ENCODE results near the gene EVX2. TPM values are rescaled to one million over a fixed set of nuclear protein-coding genes. Genes with fewer than 3 reads are reported as not detected.

Gene EVX2
- total RNA-seq, 4 donors from 2014 or later = 0.28 TPM; not detected in 3

DNA sequence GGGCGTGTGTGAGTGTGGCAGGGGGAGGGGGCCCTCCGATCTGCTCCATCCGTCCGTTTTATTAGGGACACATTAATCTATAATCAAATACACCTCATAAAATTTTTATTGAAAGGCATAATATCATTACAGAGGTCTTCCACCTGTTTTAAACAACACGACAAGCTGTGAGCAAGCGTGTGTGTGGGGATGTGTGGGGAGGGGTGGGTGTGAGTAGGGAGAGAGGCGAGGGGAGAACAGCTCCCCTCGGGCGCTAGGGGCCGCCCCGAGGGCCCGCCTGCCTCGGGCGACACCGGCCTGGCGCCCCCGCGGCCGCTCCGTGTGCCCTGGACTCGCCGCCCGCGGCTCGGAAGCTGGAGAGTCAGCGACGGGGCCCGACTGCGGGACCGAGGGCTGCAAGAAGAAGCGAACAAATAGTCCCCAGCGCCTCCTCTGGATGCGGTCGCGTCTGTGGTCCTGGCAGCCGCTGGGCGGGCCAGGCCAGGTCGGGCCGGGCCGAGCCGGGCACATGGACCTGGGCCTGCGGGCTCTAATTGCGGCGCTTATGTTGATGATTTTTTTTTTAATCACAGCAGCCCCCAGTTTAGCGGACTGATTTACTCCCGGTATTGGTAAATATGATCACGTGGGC lies 38.4 kb upstream of the EVX2 start:
- no peak for DNase-seq
- Histone ChIP-seq H3K27ac (peak overlapping the region; percentile 98 to 99), H3K4me3 (peak overlapping the region; percentile 51 to 78), H3K36me3 (no peaks in the 10 kb centered on the region), H3K4me1 (no peaks in the 10 kb centered on the region), H3K9me3 (no peaks in the 10 kb centered on the region), H3K27me3 (no peaks in the 10 kb centered on the region)
- TF ChIP-seq POLR2A (IDR thresholded peaks at IDR 0.05) = no peak
- TF ChIP-seq, protein P1, sequence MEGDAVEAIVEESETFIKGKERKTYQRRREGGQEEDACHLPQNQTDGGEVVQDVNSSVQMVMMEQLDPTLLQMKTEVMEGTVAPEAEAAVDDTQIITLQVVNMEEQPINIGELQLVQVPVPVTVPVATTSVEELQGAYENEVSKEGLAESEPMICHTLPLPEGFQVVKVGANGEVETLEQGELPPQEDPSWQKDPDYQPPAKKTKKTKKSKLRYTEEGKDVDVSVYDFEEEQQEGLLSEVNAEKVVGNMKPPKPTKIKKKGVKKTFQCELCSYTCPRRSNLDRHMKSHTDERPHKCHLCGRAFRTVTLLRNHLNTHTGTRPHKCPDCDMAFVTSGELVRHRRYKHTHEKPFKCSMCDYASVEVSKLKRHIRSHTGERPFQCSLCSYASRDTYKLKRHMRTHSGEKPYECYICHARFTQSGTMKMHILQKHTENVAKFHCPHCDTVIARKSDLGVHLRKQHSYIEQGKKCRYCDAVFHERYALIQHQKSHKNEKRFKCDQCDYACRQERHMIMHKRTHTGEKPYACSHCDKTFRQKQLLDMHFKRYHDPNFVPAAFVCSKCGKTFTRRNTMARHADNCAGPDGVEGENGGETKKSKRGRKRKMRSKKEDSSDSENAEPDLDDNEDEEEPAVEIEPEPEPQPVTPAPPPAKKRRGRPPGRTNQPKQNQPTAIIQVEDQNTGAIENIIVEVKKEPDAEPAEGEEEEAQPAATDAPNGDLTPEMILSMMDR (IDR thresholded peaks at IDR 0.05) = no peak
- intact Hi-C loops (cut with DNase I; ENCODE audit: low total_unique reads) = loop anchor here (10.0 kb wide), 2 partner anchors 693 to 1143 kb away; partner anchors contain the start of gene NFE2L2

DNA sequence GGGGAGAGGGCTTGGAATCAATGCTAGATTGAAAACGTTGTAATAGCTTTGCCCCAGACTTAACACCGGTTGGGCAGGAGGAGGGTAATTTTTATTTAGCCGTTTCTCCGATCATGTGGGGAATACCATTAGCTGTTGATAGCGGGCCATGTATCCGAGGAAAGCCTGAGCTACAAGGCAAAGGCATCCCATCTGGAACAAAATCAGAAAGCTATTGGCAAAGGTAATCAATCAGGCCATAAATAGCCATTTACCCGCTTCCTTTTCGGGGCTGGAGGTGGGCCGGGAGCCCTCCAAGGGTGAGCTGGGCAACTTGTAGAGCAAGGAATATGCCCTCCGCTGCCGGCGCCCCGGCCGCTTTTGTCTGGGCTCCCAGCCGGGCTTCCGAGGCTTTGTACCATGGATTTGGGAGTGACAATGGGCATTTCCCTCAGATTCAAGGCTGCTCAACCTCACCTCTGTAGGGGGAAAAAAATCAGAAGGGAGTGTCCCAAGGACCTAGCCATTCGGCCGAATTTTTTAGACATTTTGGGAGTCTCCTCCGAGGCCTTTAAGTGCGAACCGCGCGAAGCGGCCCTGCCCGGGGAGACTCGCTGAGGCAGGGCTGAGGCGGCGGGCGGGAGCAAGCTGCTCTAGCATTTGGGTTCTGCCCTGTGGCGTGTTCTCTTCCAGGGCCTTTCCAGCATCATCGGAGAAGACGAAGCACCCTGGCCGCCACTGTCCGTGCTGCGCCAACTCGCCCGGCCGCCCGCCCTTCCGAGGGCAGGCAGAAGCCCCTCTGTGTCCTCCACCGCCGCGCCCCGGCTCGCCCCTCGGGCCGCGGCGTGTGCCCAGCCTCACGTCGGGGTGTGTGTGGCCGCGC lies 37.7 kb upstream of the EVX2 start:
- H3K27me3 ChIP-seq = no peaks in the 10 kb centered on the region
- H3K4me3 ChIP-seq = peak overlapping the region; percentile 51 to 78
- DNase-seq = peak; percentile 24 to 37
- H3K36me3 ChIP-seq = no peaks in the 10 kb centered on the region
- no peaks in the 10 kb centered on the region for H3K4me1 ChIP-seq
- TF ChIP-seq, protein P1 (IDR thresholded peaks at IDR 0.05) = no peak
- TF ChIP-seq POLR2A (IDR thresholded peaks at IDR 0.05) = no peak
- no peaks in the 10 kb centered on the region for H3K9me3 ChIP-seq
- intact Hi-C loops (cut with DNase I; ENCODE audit: low total_unique reads) = loop anchor here (10.0 kb wide), 2 partner anchors 693 to 1143 kb away; partner anchors contain the start of gene NFE2L2
- H3K27ac ChIP-seq = peak overlapping the region; percentile 98 to 99

DNA sequence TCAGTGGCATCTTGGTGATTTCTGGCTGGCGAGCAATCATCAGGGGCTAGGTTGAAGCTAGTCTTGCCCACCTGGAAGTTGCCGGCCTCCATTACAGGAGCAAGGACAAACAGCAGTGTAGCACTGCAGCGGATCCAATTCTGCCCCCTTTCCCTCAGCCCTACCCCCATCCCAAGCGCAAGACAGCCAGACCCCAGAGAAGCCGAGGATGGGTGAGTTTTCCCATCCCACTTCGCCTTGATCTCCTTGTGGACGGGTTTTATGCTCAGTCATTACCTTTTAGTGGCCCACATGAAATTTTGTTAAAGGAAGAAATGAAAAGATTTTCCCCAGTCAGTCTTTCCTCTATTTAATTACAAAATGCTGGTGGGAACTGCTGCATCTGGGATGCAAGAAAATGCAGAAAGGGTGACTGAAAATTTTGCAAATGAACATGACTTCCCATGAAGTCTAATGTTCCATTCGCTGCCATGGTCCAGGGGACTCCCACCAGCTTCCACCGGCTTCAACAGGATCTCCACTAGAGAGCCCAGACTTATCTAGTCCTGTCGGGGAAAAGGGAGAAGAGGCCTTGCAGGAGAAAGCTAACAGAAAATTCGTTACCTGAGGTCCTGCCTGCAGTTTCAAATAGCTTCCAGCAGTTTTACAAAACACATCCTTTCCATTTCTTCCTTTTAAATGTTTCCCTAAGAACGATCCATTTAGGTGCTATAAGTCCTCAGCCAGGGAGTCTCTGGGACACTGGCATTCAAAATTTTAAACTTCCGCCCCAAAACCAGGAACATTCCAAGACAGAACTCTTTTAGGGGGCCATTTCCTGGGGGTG lies 36.8 kb upstream of the EVX2 start:
- Histone ChIP-seq H3K27ac (peak overlapping the region; percentile 98 to 99), H3K27me3 (no peaks in the 10 kb centered on the region), H3K4me1 (no peaks in the 10 kb centered on the region), H3K36me3 (no peaks in the 10 kb centered on the region), H3K9me3 (no peaks in the 10 kb centered on the region), H3K4me3 (peak overlapping the region; percentile 51 to 78)
- intact Hi-C loops (cut with DNase I; ENCODE audit: low total_unique reads) = loop anchor here (10.0 kb wide), 2 partner anchors 694 to 1144 kb away; partner anchors contain the start of gene NFE2L2
- peak in 1 of 2 donors; percentile 52 for DNase-seq
- TF ChIP-seq, protein P1 (IDR thresholded peaks at IDR 0.05) = peak in 3 of 4 experiments; percentile 10 to 31 (median 11)
- TF ChIP-seq POLR2A (IDR thresholded peaks at IDR 0.05) = no peak

DNA sequence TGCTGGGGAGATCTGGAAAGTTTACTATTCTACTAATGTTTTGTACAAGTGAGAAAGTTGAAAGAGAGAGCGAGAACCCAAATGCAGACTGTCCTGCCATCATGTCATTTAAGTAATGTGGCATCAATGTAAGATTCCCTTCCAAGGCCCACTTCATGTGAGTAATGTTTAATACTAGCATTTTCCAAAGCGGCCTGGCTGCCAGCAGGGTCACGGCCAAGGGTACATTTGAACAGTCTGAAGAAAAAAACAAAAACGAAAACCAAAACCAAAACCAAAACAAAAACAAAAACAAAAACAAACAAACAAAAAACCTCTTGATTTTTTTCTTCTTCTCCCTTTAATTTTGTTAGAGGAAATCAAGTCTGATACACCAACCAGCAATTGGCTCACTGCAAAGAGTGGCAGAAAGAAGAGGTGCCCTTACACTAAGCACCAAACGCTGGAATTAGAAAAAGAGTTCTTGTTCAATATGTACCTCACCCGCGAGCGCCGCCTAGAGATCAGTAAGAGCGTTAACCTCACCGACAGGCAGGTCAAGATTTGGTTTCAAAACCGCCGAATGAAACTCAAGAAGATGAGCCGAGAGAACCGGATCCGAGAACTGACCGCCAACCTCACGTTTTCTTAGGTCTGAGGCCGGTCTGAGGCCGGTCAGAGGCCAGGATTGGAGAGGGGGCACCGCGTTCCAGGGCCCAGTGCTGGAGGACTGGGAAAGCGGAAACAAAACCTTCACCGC lies 35.0 kb upstream of the EVX2 start:
- Histone ChIP-seq H3K36me3 (no peaks in the 10 kb centered on the region), H3K4me1 (no peaks in the 10 kb centered on the region), H3K27me3 (no peaks in the 10 kb centered on the region), H3K9me3 (no peaks in the 10 kb centered on the region), H3K27ac (peak overlapping the region; percentile 98 to 99), H3K4me3 (peak overlapping the region; percentile 43 to 51)
- TF ChIP-seq POLR2A (IDR thresholded peaks at IDR 0.05) = peak; percentile 46 to 66
- TF ChIP-seq, protein P1 (IDR thresholded peaks at IDR 0.05) = peak; percentile 66 to 76 (median 71)
- intact Hi-C loops (cut with DNase I; ENCODE audit: low total_unique reads) = no loop called here
- peak; percentile 76 to 95 for DNase-seq

All from uterus (tissue), 4 donors.